GM12865 (cell line): ENCODE measurements around the gene DEGS1.

Experiments used
- DNase-seq: peaks from one replicate; pipeline ENCODE4 v3.0.0; 2010; ENCODE audit warnings: low read depth
- H3K4me3 ChIP-seq: 2 replicates; pipeline ENCODE4 v1.5.1; 2011; ENCODE audit warnings: mild to moderate bottlenecking, low read depth, low read length, control low read depth
- TF ChIP-seq, protein P1 (sequence below): IDR thresholded peaks from 2 replicates; pipeline ENCODE4 v1.5.1; 2011; ENCODE audit warnings: low read length, control low read depth, low read depth, inconsistent platforms; ENCODE audit not compliant: insufficient read depth; ENCODE audit errors: missing control alignments

DEGS1 gene

DNA sequence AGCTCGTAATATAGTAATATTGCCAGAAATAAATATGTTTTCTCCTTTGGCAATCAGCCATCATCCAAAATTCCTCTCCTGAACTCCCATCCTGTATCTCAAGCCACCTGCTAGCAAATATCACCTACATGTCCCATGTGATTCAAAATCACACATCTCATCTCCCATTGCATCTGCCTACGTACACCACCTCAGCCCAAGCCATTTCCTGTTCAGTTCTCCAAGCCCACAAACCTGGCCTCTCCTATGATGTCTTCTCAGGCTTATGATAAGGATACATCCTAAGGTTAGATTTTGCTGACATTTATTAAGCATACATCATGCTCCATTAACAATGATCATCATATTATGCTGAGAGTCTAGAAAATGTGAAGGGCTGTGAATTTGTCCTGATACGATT, 31.9 kb upstream of the DEGS1 start:
- DNase-seq = no peak
- no peak overlapping the region for H3K4me3 ChIP-seq
- TF ChIP-seq, protein P1, sequence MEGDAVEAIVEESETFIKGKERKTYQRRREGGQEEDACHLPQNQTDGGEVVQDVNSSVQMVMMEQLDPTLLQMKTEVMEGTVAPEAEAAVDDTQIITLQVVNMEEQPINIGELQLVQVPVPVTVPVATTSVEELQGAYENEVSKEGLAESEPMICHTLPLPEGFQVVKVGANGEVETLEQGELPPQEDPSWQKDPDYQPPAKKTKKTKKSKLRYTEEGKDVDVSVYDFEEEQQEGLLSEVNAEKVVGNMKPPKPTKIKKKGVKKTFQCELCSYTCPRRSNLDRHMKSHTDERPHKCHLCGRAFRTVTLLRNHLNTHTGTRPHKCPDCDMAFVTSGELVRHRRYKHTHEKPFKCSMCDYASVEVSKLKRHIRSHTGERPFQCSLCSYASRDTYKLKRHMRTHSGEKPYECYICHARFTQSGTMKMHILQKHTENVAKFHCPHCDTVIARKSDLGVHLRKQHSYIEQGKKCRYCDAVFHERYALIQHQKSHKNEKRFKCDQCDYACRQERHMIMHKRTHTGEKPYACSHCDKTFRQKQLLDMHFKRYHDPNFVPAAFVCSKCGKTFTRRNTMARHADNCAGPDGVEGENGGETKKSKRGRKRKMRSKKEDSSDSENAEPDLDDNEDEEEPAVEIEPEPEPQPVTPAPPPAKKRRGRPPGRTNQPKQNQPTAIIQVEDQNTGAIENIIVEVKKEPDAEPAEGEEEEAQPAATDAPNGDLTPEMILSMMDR = no peak

DNA sequence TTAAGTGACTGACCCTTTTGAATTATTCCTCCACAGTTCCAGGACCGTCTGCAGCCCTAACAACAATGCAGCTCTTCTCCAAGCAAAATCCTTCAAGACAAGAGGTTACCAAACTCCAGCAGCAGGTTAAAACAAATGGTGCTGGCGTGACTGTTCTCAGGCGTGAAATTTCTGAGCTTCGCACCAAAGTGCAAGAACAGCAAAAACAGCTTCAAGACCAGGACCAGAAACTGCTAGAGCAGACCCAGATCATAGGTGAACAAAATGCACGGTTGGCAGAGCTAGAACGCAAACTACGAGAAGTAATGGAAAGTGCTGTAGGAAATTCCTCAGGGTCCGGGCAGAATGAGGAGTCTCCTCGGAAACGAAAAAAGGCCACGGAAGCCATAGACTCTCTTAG, 25.7 kb upstream of the DEGS1 start:
- no peak overlapping the region for H3K4me3 ChIP-seq
- TF ChIP-seq, protein P1 = no peak
- no peak for DNase-seq

DNA sequence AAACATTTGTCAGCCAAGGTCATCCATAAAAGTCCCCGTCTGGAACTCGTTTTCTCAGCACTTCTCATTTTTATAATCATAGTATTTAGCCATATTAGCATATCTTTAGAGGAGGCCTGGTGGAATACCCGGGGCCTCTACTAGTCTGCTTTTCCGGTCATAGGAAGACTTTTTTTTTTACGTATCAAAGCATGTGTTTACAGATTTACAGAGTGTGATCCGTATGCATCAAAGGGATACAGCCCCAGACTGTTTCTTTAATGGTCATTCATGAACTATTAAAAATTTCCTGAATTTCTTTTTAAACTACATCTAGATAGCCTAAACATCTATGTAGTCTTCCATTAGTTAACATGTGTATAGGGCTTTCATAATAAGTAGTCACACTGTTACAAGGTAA, 23.5 kb upstream of the DEGS1 start:
- TF ChIP-seq, protein P1 = no peak
- DNase-seq = no peak
- no peak overlapping the region for H3K4me3 ChIP-seq

DNA sequence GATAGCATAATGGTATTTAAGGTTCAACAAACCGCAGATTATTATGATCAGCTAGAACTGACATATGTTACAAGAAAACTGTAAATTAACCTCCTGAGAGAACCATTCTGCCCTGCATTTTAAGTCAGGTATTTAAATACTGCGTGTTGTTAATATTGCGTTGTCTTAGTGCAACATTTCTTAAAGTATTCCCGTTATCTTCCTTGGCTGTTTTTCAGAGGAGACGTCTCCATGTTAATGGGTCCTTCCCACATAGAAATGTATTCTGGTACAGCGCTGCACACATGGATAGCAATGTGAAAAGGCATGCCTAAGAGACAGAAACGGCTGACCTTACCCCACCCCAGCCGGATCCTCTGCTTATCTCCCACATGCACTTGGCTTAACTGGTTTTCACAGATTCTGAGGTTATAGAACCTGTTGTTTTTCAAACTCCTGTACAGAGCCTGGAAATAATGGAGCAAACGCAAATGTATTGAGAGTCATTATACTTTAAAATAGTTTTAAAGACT, 22.8 kb upstream of the DEGS1 start:
- H3K4me3 ChIP-seq = no peak overlapping the region
- TF ChIP-seq, protein P1 = no peak
- no peak for DNase-seq

DNA sequence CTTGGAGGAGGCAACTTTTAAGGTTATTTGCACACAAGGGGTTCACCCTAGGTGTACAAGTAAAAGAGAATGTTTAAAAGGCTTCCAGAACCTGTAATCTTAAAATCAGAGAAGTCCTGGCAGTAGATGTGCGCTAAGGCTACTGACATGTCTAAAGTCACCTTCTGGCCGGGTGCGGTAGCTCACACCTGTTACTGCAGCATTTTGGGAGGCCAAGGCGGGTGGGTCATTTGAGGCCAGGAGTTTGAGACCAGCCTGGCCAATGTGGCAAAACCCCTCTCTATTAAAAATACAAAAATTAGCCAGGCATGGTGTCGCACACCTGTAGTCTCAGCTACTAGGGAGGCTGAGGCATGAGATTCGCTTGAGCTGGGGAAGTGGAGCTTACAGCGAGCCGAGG, 20.3 kb upstream of the DEGS1 start:
- DNase-seq = no peak
- TF ChIP-seq, protein P1 = no peak
- H3K4me3 ChIP-seq = no peak overlapping the region

DNA sequence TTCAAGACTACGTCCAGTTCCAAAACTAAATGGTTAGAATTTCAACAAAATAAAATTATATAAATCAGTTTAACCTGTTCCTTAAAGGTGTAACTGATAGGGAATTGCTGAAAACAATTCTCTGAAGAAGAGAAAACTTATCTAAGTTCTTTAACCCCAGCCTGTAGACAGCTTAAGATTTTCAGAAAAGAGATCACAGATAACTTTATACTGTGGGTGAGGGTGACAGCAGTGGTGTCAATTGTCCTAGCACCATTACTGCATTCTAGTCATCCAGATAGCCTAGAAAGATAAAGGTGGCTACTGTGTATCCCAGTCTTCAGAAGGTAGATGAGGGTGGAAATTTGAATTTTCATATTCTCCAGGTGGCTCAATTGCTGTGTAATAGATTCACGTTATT, 19.7 kb upstream of the DEGS1 start:
- no peak overlapping the region for H3K4me3 ChIP-seq
- TF ChIP-seq, protein P1 = no peak
- DNase-seq = no peak

DNA sequence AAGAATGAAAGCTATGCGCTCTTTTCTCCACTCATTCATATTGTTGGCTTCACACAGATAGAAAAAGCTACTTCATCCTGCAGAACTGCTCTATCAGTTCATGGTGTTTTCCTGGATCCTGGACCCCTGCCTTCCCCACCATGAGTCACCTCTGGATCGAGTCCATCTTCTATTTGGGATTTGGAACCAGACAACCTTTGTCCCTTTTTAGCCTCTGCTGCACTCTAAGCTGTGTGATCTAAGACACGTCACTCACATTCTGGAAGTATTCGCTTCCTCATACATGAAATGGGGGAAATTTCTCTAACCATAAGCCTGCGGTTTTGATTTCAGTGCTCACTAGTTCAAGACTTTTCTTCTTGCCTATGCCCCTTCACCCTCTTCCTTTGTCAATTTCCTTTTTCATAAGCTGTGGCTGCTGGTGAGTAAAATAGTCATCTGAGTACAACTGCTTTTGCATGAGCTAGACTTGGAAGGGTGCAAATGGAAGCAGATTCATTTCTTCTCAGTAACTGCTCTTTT, 14.1 kb upstream of the DEGS1 start:
- TF ChIP-seq, protein P1 = no peak
- DNase-seq = peak; percentile 87
- peak overlapping the region; percentile 34 for H3K4me3 ChIP-seq
